Subcutaneous abdominal adipose tissue (tissue), 5 donors: ENCODE measurements around the gene CNTLN.
"Not testable (repeated sequence)": the region's sequence is repeated elsewhere in the genome, so short reads cannot be mapped to it uniquely, and the experiment has no call there.

Experiments used
- H3K27ac ChIP-seq: one replicate; pipeline ENCODE4 v1.7.0; 2013; ENCODE audit warnings: low read depth, mild to moderate bottlenecking, inconsistent platforms, low read length, moderate library complexity
- H3K27me3 ChIP-seq, 5 donors: one replicate each; pipeline ENCODE4 v1.7.0; 2013; ENCODE audit warnings: low read length in 5 of 5, inconsistent platforms in 1 of 5; ENCODE audit not compliant: control insufficient read depth in 5 of 5, insufficient read depth in 4 of 5
- H3K36me3 ChIP-seq, 5 donors: one replicate each; pipeline ENCODE4 v1.7.0; 2013; ENCODE audit warnings: low read length in 5 of 5; ENCODE audit not compliant: control insufficient read depth in 5 of 5, insufficient read depth in 5 of 5
- H3K4me1 ChIP-seq, 5 donors: one replicate each; pipeline ENCODE4 v1.7.0; 2013; ENCODE audit warnings: low read length in 5 of 5, mild to moderate bottlenecking in 3 of 5, moderate library complexity in 1 of 5; ENCODE audit not compliant: control insufficient read depth in 5 of 5, insufficient read depth in 5 of 5
- H3K4me3 ChIP-seq, 5 donors: one replicate each; pipeline ENCODE4 v1.7.0; 2013; ENCODE audit warnings: low read length in 5 of 5, low read depth in 1 of 5
- H3K9ac ChIP-seq, 5 donors: one replicate each; pipeline ENCODE4 v1.7.0; 2013; ENCODE audit warnings: low read length in 5 of 5, mild to moderate bottlenecking in 4 of 5, moderate library complexity in 3 of 5
- H3K9me3 ChIP-seq, 5 donors: one replicate each; pipeline ENCODE4 v1.7.0; 2013; ENCODE audit warnings: low read length in 5 of 5; ENCODE audit not compliant: control insufficient read depth in 5 of 5
- donor health status: healthy.
- donor health status: healthy.
- donor health status: healthy.
- donor health status: healthy.
- donor health status: healthy.

CNTLN gene

GRCh38 chr9:17171309-17172094, 36.7 kb downstream of the CNTLN start:
- peaks cover 0 to 6% (median 0%) of the 10 kb centered on the region in 5 donors for H3K36me3 ChIP-seq
- H3K27ac ChIP-seq: no peak overlapping the region
- H3K4me1 ChIP-seq: no peaks in the 10 kb centered on the region
- H3K9ac ChIP-seq: no peak overlapping the region
- H3K4me3 ChIP-seq: no peak overlapping the region
- H3K9me3 ChIP-seq: peaks cover 0 to 9% (median 3%) of the 10 kb centered on the region in 5 donors
- no peaks in the 10 kb centered on the region for H3K27me3 ChIP-seq

- not testable (repeated sequence) for H3K9me3 ChIP-seq, H3K27me3 ChIP-seq, H3K4me3 ChIP-seq, H3K9ac ChIP-seq, H3K27ac ChIP-seq, H3K4me1 ChIP-seq, H3K36me3 ChIP-seq
These were observed 42.7 kb downstream of the CNTLN start for GRCh38 chr9:17177496-17177895.

- Histone ChIP-seq H3K27me3 (no peaks in the 10 kb centered on the region), H3K4me3 (no peak overlapping the region), H3K27ac (no peak overlapping the region), H3K9me3 (no peaks in the 10 kb centered on the region), H3K9ac (no peak overlapping the region), H3K36me3 (no peaks in the 10 kb centered on the region), H3K4me1 (no peaks in the 10 kb centered on the region)
These were observed 50.7 kb downstream of the CNTLN start for GRCh38 chr9:17185481-17186029.

- H3K4me3 ChIP-seq: no peak overlapping the region
- no peaks in the 10 kb centered on the region for H3K27me3 ChIP-seq
- H3K9me3 ChIP-seq: no peaks in the 10 kb centered on the region
- no peak overlapping the region for H3K9ac ChIP-seq
- no peak overlapping the region for H3K27ac ChIP-seq
- no peaks in the 10 kb centered on the region for H3K4me1 ChIP-seq
- H3K36me3 ChIP-seq: no peaks in the 10 kb centered on the region
These were observed 56.2 kb downstream of the CNTLN start for GRCh38 chr9:17191082-17191481.

- H3K36me3 ChIP-seq: no peaks in the 10 kb centered on the region
- H3K9me3 ChIP-seq: peaks cover 0 to 12% (median 7%) of the 10 kb centered on the region in 5 donors
- H3K4me3 ChIP-seq: no peak overlapping the region
- H3K27ac ChIP-seq: no peak overlapping the region
- H3K4me1 ChIP-seq: no peaks in the 10 kb centered on the region
- H3K9ac ChIP-seq: no peak overlapping the region
- no peaks in the 10 kb centered on the region for H3K27me3 ChIP-seq
These were observed 69.8 kb downstream of the CNTLN start for GRCh38 chr9:17204611-17205152.

- H3K9ac ChIP-seq: no peak overlapping the region
- H3K27ac ChIP-seq: no peak overlapping the region
- no peaks in the 10 kb centered on the region for H3K36me3 ChIP-seq
- peaks cover 0 to 4% (median 0%) of the 10 kb centered on the region in 5 donors for H3K9me3 ChIP-seq
- no peaks in the 10 kb centered on the region for H3K4me1 ChIP-seq
- H3K4me3 ChIP-seq: no peak overlapping the region
- H3K27me3 ChIP-seq: no peaks in the 10 kb centered on the region
These were observed 81.2 kb downstream of the CNTLN start for GRCh38 chr9:17216011-17216410.

- no peak overlapping the region for H3K27ac ChIP-seq
- no peaks in the 10 kb centered on the region for H3K4me1 ChIP-seq
- H3K9ac ChIP-seq: no peak overlapping the region
- H3K36me3 ChIP-seq: no peaks in the 10 kb centered on the region
- H3K4me3 ChIP-seq: no peak overlapping the region
- peaks cover 0 to 4% (median 0%) of the 10 kb centered on the region in 5 donors for H3K9me3 ChIP-seq
- no peaks in the 10 kb centered on the region for H3K27me3 ChIP-seq
These were observed 81.8 kb downstream of the CNTLN start for GRCh38 chr9:17216646-17217045.

- Histone ChIP-seq H3K4me3 (no peak overlapping the region), H3K9ac (no peak overlapping the region), H3K27ac (no peak overlapping the region), H3K27me3 (no peaks in the 10 kb centered on the region), H3K9me3 (peaks cover 0 to 4% (median 0%) of the 10 kb centered on the region in 5 donors), H3K36me3 (no peaks in the 10 kb centered on the region), H3K4me1 (no peaks in the 10 kb centered on the region)
These were observed 82.4 kb downstream of the CNTLN start for GRCh38 chr9:17217272-17217671.

- Histone ChIP-seq H3K4me1 (no peaks in the 10 kb centered on the region), H3K36me3 (no peaks in the 10 kb centered on the region), H3K9ac (no peak overlapping the region), H3K27me3 (no peaks in the 10 kb centered on the region), H3K27ac (no peak overlapping the region), H3K9me3 (no peaks in the 10 kb centered on the region), H3K4me3 (no peak overlapping the region)
These were observed 84.4 kb downstream of the CNTLN start for GRCh38 chr9:17219261-17219660.

- no peaks in the 10 kb centered on the region for H3K27me3 ChIP-seq
- no peaks in the 10 kb centered on the region for H3K4me1 ChIP-seq
- H3K27ac ChIP-seq: no peak overlapping the region
These were observed 88.1 kb downstream of the CNTLN start for GRCh38 chr9:17222932-17223331.

More at GRCh38 chr9:17222932-17223331, 88.1 kb downstream of the CNTLN start:
- H3K9me3 ChIP-seq: no peaks in the 10 kb centered on the region
- H3K9ac ChIP-seq: no peak overlapping the region
- H3K4me3 ChIP-seq: no peak overlapping the region
- peaks cover 0 to 3% (median 0%) of the 10 kb centered on the region in 5 donors for H3K36me3 ChIP-seq
